Memory B cell (primary cell): ENCODE measurements around the gene SYT7.

Experiments used
- ATAC-seq: fragments of 150-1000 bp; cut with Tn5 transposase; 2 replicates; pipeline ENCODE4 v1.10.0; 2021; ENCODE audit warnings: low read depth, mild to moderate bottlenecking, moderate library complexity
- DNase-seq, 2 donors: peaks; one replicate each; pipeline ENCODE4 v3.0.0; 2022; ENCODE audit warnings: low spot score in 2 of 2
- H3K27ac Mint-ChIP-seq: one replicate; pipeline ENCODE4 v1.8.0; 2022; ENCODE audit warnings: mild to moderate bottlenecking, moderate library complexity, mixed read lengths
- H3K27me3 Mint-ChIP-seq: one replicate; pipeline ENCODE4 v1.8.0; 2022; ENCODE audit warnings: mixed read lengths
- H3K36me3 Mint-ChIP-seq: one replicate; pipeline ENCODE4 v1.8.0; 2022; ENCODE audit warnings: mild to moderate bottlenecking, mixed read lengths
- H3K4me1 Mint-ChIP-seq: one replicate; pipeline ENCODE4 v1.8.0; 2022; ENCODE audit warnings: mixed read lengths
- H3K4me3 Mint-ChIP-seq: one replicate; pipeline ENCODE4 v1.8.0; 2022; ENCODE audit warnings: mild to moderate bottlenecking, moderate library complexity, mixed read lengths
- H3K9me3 Mint-ChIP-seq: one replicate; pipeline ENCODE4 v1.8.0; 2022; ENCODE audit warnings: mixed read lengths

SYT7 gene

DNA sequence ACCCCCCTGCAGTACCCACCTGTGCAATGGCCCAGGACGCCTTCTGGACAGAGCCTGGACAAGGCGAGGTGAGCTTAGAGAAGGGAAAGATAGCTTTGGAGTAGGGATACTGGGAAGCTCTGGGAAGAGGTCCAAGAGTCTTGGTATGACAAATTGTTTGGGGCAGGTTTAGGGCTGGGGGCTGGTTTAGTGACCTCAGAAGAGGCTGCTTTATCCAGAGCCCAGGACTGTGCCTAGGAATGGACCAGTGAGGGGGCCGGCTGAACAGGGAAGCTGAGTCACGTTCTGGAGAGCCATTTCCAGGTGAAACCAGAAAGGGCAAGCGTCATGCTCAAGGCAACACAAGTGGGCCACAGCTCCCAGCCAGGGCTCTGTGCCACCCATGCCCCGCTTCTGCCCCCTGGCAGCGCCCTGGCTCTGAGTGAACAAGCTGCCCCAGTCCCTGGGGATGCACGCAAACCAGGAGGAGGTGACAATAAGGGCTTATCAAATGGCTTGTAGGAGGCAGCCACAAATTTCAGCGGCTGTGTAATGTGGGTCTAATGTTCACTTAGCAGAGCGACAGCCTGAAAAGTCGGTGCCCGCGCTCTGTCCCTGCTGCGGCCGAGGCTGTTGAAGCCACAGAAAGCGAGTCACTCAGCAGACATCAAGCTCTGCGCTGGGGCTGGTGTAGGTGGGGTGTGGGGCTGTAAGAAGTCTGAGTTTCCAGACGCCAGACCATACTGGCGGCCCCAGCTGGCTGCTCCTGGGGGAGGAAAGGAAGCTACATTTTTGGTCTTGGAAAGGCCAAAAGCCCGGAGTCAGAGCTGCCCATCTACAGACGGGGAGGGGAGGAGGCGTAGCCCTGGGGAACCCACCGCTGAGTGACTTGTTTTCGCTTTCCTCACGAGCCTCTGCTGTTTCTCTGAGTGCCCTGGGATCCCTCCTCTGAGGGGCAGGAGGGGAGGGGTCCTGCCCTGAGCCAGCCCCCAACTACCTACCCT lies 18.3 kb upstream of the SYT7 start:
- DNase-seq = no peak
- H3K27me3 Mint-ChIP-seq = peaks cover 14% of the 10 kb centered on the region
- no peak overlapping the region for H3K27ac Mint-ChIP-seq
- no peak overlapping the region for H3K4me3 Mint-ChIP-seq
- H3K36me3 Mint-ChIP-seq = no peaks in the 10 kb centered on the region
- H3K4me1 Mint-ChIP-seq = no peaks in the 10 kb centered on the region
- no peak for ATAC-seq
- no peaks in the 10 kb centered on the region for H3K9me3 Mint-ChIP-seq

DNA sequence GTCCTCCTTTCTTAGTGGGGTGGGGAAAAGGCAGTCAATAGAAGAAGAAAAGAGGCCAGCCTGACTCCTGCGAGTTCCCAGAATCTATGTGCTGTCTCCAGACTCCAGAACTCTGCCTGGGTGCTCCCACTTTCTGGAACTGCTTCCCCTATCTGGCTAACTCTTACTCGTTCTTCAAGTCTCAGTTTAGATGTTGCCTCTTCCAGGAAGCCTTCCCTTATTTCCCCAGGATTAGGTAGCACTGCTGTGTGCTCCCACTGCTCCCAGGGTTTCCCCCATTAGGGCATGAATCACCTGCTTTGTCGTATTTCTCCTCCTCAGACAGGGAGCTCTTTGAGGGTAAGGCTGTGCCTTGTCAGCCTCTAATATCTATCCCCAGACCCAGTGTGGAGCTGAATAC lies 17.5 kb upstream of the SYT7 start:
- no peak for DNase-seq
- no peaks in the 10 kb centered on the region for H3K4me1 Mint-ChIP-seq
- no peak for ATAC-seq
- no peak overlapping the region for H3K27ac Mint-ChIP-seq
- H3K4me3 Mint-ChIP-seq = no peak overlapping the region
- no peaks in the 10 kb centered on the region for H3K9me3 Mint-ChIP-seq
- H3K27me3 Mint-ChIP-seq = peaks cover 16% of the 10 kb centered on the region
- no peaks in the 10 kb centered on the region for H3K36me3 Mint-ChIP-seq

DNA sequence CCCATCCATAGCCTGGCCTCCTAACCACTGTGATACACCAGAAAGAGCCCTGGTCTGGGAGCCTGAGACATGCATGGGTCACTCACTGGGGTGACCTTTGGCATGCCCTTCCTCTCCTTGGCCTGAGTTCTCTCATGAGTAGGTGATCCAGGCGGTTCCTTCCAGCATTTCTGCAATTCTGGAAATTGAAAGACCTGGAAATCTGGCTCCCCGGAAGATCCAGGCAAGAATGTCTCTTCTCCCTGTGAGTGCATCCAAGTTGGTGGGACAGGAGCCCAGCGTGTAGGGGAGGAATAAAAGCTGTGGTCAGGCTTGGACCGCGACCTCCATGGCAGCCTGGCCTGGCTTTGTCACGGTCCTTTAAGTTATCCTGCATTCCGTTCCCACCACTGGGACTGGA lies 16.1 kb upstream of the SYT7 start:
- Mint-ChIP-seq H3K4me3 (no peak overlapping the region), H3K27ac (no peak overlapping the region), H3K4me1 (no peaks in the 10 kb centered on the region), H3K36me3 (no peaks in the 10 kb centered on the region), H3K9me3 (no peaks in the 10 kb centered on the region), H3K27me3 (peaks cover 23% of the 10 kb centered on the region)
- ATAC-seq (no peak), DNase-seq (no peak)

DNA sequence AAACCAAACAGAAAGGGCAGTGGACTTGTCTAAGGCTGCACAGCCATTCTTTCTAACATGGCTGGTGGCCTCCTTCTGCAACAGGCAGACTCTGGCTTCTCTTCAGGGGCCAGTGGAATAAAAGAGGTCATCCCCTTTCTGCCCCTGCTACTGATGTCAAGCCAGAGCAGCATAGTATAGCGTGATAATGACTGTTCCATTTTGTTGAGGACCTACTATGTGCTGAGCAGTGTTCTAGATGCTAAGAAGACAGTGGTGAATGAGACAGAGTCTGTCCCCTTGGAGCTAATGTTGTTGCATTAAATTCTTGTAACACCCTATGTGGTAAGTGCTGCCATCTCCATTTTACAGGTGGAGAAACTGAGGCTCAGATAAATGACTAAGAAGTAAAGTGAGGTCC lies 15.7 kb upstream of the SYT7 start:
- H3K27me3 Mint-ChIP-seq = peaks cover 26% of the 10 kb centered on the region
- no peaks in the 10 kb centered on the region for H3K36me3 Mint-ChIP-seq
- ATAC-seq = no peak

DNA sequence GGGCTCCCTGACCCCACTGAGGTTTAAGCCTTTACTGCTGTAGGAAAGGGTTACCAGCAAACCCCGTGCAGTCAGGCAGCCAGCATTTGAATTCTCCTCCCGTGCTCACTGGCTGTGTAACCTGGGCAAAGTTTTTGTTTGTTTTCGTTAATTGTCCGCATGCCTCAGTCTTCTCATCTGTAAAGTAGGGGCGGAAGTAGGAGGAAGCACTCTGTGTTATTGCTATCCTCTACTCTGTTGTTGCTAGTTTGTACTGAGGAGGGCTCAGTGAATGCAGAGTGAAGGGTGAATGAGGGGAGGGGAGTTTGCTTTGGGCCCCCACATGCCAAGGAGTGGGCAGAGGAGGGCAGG lies 14.0 kb upstream of the SYT7 start:
- ATAC-seq (no peak), DNase-seq (no peak)
- Mint-ChIP-seq H3K27me3 (peaks cover 32% of the 10 kb centered on the region), H3K36me3 (no peaks in the 10 kb centered on the region), H3K4me3 (no peak overlapping the region), H3K4me1 (no peaks in the 10 kb centered on the region), H3K9me3 (no peaks in the 10 kb centered on the region), H3K27ac (no peak overlapping the region)

More for the DNA sequence above, 15.7 kb upstream of the SYT7 start:
- no peak for DNase-seq
- H3K4me3 Mint-ChIP-seq = no peak overlapping the region
- H3K27ac Mint-ChIP-seq = no peak overlapping the region
- no peaks in the 10 kb centered on the region for H3K9me3 Mint-ChIP-seq
- H3K4me1 Mint-ChIP-seq = no peaks in the 10 kb centered on the region

DNA sequence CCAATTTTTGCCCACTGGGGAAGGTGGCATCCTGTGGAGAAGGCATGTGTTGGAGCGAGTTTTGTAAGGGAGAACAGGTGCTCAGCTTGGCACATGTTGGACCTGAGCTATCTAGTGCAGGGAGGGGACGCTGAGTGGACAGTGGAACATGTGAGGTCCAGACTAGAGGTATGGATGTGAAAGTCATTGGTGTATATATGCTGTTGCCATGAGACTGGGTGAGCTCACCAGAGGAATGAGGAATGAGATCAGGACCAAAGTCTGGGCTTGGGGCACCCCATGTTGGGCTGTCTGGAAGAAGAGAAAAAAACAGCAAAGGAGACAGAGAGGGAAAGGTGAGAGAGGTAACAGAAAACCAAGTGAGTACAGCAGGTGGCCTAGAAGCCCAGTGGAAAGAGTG lies 12.3 kb upstream of the SYT7 start:
- H3K27me3 Mint-ChIP-seq = peaks cover 37% of the 10 kb centered on the region
- H3K9me3 Mint-ChIP-seq = no peaks in the 10 kb centered on the region
- peaks cover 7% of the 10 kb centered on the region for H3K4me1 Mint-ChIP-seq
- DNase-seq (no peak), ATAC-seq (no peak)
- no peaks in the 10 kb centered on the region for H3K36me3 Mint-ChIP-seq
- no peak overlapping the region for H3K27ac Mint-ChIP-seq
- no peak overlapping the region for H3K4me3 Mint-ChIP-seq

DNA sequence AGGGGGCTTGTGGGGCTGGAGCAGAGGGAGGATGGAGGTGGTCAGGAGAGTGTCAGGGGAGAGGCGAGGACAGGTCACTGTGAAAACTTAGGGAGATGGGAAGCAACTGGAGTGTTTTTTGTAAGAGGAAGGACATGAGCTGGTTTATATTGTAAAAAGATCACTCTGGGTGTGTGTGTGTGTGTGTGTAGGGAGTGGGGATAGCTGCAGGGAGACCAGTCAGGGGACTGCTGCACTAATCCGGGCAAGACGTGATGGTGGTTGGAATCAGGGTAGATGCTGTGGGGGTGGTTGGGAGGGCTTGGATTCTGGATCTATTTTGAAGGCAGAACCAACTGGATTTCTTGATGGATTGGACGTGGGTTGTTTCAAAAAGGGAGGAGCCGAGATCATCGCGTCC lies 11.3 kb upstream of the SYT7 start:
- DNase-seq (no peak), ATAC-seq (no peak)
- no peaks in the 10 kb centered on the region for H3K36me3 Mint-ChIP-seq
- H3K27ac Mint-ChIP-seq = no peak overlapping the region
- peaks cover 8% of the 10 kb centered on the region for H3K4me1 Mint-ChIP-seq
- no peaks in the 10 kb centered on the region for H3K9me3 Mint-ChIP-seq
- peaks cover 36% of the 10 kb centered on the region for H3K27me3 Mint-ChIP-seq
- H3K4me3 Mint-ChIP-seq = no peak overlapping the region

DNA sequence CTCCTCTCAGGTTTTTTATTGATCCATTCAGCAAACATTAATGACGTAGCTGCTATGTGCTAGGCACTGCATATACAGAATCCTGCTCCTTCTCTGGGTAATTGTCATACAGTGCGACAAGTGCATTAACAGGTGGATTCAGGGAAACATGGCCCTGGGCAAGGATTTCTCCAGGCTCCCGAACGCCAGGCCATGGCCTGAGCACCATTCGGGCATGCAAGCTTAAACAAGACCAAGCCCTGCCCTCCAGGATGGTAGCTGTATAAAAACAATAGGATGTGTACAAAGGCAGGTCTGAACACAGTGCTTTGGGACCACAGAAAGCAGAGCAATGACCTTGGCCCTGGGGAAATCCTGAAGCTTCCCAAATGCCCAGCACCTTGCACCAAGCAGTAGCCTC lies 9.1 kb upstream of the SYT7 start:
- Mint-ChIP-seq H3K27me3 (peaks cover 34% of the 10 kb centered on the region), H3K4me3 (no peak overlapping the region), H3K4me1 (peaks cover 8% of the 10 kb centered on the region), H3K27ac (no peak overlapping the region), H3K36me3 (no peaks in the 10 kb centered on the region), H3K9me3 (no peaks in the 10 kb centered on the region)
- ATAC-seq (no peak), DNase-seq (no peak)

DNA sequence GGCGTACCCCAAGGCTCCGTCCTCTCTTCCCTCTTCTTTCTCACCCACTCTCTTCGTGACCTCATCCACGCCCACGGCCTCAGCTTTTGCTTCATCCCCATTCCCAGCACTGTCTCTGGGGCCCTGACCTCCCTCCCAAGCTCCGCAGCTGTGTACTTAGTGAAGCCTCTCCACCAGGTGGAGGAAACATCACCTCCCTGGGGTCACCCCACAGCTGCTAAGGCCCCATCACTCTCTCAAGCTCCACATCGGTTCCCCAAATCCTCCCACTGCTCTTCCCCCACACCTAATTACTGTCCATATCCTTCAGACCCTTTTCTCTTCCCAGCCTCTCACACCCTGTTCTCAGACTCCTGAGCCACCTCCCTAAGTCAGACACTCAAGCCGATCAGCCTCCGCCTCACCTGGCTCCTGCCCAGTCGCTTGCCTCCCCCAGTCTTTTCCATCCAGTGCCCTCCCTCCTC lies 7.9 kb upstream of the SYT7 start:
- peak overlapping the region; percentile 76 for H3K4me3 Mint-ChIP-seq
- H3K4me1 Mint-ChIP-seq = peaks cover 8% of the 10 kb centered on the region
- no peaks in the 10 kb centered on the region for H3K9me3 Mint-ChIP-seq
- H3K27ac Mint-ChIP-seq = no peak overlapping the region
- H3K36me3 Mint-ChIP-seq = no peaks in the 10 kb centered on the region
- peaks cover 30% of the 10 kb centered on the region for H3K27me3 Mint-ChIP-seq
- DNase-seq (no peak), ATAC-seq (peak; percentile 26)

DNA sequence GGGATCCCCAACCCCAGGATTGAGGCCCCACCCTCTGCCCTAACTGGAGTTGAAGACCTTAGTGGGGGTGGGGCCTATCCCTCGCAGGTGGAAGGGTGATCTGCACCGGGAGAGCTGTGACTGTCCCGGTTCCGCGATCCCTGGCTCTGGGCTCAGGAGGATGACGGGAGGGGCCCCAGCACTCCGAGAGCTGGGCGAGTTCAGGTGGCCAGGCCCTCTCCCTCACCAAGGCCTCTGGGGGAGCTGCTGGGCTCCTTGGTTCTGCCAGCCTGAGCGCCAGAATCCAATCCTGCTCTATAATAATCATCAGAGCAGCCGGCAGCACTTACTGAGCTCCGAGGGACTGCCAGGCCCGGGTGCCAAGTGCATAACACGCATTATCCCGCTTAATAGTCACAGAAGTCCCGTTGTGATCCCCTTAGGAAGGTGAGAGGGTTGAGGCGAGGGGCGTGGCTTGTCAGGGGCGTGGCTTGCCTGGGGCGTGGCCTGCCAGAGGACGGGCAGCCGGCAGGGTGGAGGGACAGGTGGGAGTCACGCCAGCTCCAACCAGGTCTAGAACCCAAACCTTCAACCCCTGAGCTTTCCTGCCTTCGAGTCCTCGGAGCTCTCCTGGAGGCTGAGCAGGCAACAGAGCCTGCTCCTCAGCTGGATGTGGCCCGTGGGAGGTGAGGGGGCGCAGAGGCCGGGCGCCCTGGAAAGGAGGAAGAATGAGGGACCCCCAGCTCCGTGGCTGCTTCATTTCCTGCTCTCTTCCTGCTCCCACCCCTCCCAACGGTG lies 7.3 kb upstream of the SYT7 start:
- H3K36me3 Mint-ChIP-seq = no peaks in the 10 kb centered on the region
- peak; percentile 70 for ATAC-seq
- no peak overlapping the region for H3K27ac Mint-ChIP-seq
- DNase-seq = peak; percentile 49 to 62
- peaks cover 8% of the 10 kb centered on the region for H3K4me1 Mint-ChIP-seq
- no peaks in the 10 kb centered on the region for H3K9me3 Mint-ChIP-seq
- peaks cover 29% of the 10 kb centered on the region for H3K27me3 Mint-ChIP-seq
- H3K4me3 Mint-ChIP-seq = peak overlapping the region; percentile 76

DNA sequence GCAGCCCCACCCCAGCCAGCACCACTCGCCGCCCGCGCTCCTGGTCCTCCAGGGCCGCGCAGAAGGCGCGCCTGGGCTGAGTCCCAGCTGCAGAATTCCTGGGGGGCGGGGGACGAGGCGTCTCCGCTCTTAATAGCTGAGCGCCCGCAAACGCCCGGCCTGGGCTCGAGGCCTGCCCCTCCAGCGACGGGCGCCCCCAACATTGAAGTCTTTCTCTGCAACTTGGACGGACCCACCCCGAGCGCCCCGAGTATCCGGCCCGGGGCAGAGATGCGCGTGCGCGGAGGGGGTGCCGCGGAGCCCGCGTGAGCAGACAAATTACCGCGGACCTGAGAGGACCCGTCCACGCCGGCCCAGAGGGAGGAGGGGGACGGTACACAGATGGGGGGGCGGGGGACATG lies 6.7 kb upstream of the SYT7 start:
- Mint-ChIP-seq H3K4me3 (peak overlapping the region; percentile 76), H3K9me3 (no peaks in the 10 kb centered on the region), H3K27ac (no peak overlapping the region), H3K36me3 (no peaks in the 10 kb centered on the region), H3K27me3 (peaks cover 31% of the 10 kb centered on the region), H3K4me1 (peaks cover 8% of the 10 kb centered on the region)
- peak; percentile 35 for ATAC-seq
- DNase-seq = no peak

DNA sequence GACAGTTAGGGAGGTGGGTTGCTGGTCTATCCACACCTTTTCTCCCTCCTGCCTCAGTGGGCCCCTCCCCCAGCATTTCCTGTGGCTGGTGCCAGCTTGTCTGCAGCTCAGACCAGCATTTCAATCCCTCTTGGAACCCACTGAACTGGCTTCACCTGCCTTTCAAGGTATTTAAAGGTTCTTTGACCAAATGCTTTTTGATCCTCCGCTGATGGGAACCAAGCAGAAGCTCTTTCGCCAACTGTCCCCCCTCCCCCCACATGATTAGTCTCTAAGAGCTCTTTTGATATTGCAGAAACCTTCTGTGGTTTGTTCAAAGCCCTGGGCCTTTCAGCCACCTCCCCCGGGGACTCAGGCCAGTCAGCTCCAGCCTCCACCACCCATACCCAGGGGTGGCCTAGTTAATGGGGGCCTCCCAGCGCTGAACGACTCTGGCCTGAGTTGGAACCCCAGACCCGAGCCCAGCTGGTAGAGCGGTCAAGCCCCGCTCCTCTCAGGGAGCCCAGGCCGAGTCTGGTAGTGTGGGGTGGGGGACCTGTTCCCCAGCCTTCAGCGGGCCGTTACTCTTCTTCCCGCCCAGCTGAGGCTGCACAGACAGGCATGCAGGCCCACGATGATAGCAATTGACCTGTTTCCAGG lies 6.0 kb upstream of the SYT7 start:
- DNase-seq (no peak), ATAC-seq (no peak)
- no peaks in the 10 kb centered on the region for H3K36me3 Mint-ChIP-seq
- peaks cover 9% of the 10 kb centered on the region for H3K4me1 Mint-ChIP-seq
- no peaks in the 10 kb centered on the region for H3K9me3 Mint-ChIP-seq
- H3K27me3 Mint-ChIP-seq = peaks cover 30% of the 10 kb centered on the region
- H3K27ac Mint-ChIP-seq = no peak overlapping the region
- no peak overlapping the region for H3K4me3 Mint-ChIP-seq

DNA sequence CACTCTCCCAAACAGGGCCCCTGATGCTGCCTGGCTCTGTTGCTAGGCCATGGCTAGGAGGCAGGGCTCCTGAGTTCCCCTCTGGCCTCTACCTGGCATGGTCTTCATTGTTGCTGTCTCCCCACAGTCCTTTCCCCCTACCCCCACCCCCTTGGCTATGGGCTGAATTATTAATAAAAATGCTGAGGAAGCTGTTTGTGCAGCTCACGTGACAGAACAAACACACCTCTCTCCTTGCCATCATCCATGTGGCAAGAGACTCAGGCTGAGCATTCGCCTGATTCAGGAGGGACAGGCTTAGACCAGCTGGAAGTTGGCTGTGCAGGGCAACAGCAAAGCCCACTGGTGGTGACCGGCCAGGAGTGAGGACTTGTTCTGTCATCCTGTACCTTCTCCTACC lies 4.2 kb upstream of the SYT7 start:
- no peak overlapping the region for H3K4me3 Mint-ChIP-seq
- H3K27ac Mint-ChIP-seq = no peak overlapping the region

DNA sequence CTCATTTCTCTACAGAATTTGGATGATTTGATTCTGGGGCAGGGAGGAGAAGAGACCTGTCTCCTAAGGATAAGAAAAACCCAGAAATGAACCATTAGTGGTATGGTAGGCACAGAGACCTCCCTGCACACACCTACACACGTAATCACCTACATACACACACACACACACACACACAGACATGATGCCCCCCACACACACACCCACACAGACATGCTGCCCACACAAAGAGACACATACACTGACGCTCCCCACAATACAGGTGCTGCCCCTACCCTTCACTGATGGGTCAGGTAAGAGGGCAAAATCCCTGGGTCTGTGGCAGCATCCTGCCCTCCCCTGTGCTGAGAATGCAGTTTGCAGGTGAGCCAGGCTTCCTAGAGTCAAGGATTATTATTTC lies 1.1 kb upstream of the SYT7 start:
- Mint-ChIP-seq H3K9me3 (no peaks in the 10 kb centered on the region), H3K4me1 (peaks cover 7% of the 10 kb centered on the region), H3K36me3 (no peaks in the 10 kb centered on the region), H3K27me3 (peaks cover 18% of the 10 kb centered on the region), H3K4me3 (peak overlapping the region; percentile 87), H3K27ac (no peak overlapping the region)
- DNase-seq = no peak
- ATAC-seq = no peak

More for the DNA sequence above, 4.2 kb upstream of the SYT7 start:
- peaks cover 14% of the 10 kb centered on the region for H3K4me1 Mint-ChIP-seq
- peaks cover 22% of the 10 kb centered on the region for H3K27me3 Mint-ChIP-seq
- DNase-seq (no peak), ATAC-seq (no peak)
- no peaks in the 10 kb centered on the region for H3K36me3 Mint-ChIP-seq
- no peaks in the 10 kb centered on the region for H3K9me3 Mint-ChIP-seq
